ENCODE results near the gene CSGALNACT2.

DNA sequence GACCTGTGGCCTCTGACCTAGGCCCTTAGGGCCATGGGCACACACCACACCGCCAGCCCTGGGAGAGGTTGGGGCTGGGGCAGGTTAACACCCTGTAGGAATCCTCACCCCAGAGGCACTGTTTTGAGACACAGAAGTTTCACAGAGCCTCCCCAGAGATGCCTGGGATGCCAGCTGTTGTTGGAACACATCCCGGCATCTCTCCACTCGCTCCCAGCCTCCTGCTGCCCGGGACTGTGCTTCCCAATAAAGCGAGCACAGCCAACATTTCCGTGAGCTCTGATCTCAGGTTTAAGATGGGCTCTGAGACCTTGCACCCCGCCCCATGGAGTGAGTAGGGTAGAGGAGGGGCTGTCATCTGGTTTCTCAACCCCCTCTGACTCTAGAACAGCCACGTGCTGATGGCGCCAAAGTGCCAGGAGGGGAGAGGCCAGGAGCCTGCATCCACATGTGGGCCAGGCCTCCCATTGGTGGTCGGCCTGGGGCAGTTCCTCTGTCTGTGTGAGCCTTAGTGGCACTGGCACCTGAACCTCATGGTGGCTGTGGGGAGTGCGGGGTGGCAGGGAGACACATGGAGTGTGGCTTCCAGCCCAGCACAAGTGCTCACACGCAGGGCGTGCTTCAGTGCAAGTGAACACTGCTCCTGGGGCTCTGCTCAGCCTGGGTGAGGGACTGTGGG is 73.9 kb downstream of the CSGALNACT2 start:
- TF ChIP-seq, protein P1, sequence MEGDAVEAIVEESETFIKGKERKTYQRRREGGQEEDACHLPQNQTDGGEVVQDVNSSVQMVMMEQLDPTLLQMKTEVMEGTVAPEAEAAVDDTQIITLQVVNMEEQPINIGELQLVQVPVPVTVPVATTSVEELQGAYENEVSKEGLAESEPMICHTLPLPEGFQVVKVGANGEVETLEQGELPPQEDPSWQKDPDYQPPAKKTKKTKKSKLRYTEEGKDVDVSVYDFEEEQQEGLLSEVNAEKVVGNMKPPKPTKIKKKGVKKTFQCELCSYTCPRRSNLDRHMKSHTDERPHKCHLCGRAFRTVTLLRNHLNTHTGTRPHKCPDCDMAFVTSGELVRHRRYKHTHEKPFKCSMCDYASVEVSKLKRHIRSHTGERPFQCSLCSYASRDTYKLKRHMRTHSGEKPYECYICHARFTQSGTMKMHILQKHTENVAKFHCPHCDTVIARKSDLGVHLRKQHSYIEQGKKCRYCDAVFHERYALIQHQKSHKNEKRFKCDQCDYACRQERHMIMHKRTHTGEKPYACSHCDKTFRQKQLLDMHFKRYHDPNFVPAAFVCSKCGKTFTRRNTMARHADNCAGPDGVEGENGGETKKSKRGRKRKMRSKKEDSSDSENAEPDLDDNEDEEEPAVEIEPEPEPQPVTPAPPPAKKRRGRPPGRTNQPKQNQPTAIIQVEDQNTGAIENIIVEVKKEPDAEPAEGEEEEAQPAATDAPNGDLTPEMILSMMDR (IDR thresholded peaks at IDR 0.05; ENCODE audit: borderline replicate concordance, extremely low read depth, low read length, poor library complexity, severe bottlenecking), result no peak
- no peak for TF ChIP-seq EZH2 (IDR thresholded peaks at IDR 0.05; ENCODE audit: borderline replicate concordance, low read depth, low read length, severe bottlenecking)

Measured in DND-41 (cell line).